RWPE2 (cell line): ENCODE data around the gene AQP6.

Experiments used
- ATAC-seq: fragments of 200-7000 bp; cut with Tn5 transposase; 3 replicates; pipeline ENCODE4 v1.9.1; 2021; ENCODE audit warnings: low read depth
- DNase-seq: peaks from one replicate; pipeline ENCODE4 v3.0.0-alpha.2; 2020; ENCODE audit warnings: low spot score
- H3K27ac ChIP-seq: fragments of 450-650 bp; 2 replicates; pipeline ENCODE4 v1.5.1; 2017; ENCODE audit warnings: mild to moderate bottlenecking; ENCODE audit not compliant: poor library complexity, severe bottlenecking
- H3K27me3 ChIP-seq: fragments of 250-450 bp; sonication (Bioruptor Pico); 2 replicates; pipeline ENCODE4 v1.5.1; 2021; ENCODE audit warnings: mild to moderate bottlenecking, moderate library complexity; ENCODE audit not compliant: insufficient read depth, poor library complexity, severe bottlenecking
- H3K36me3 ChIP-seq: fragments of 250-450 bp; sonication (Bioruptor Pico); 2 replicates; pipeline ENCODE4 v1.5.1; 2020; ENCODE audit warnings: low read depth, mild to moderate bottlenecking, moderate library complexity
- H3K4me1 ChIP-seq: fragments of 250-450 bp; sonication (Bioruptor Pico); 2 replicates; pipeline ENCODE4 v1.5.1; 2021; ENCODE audit warnings: mild to moderate bottlenecking, moderate library complexity; ENCODE audit not compliant: insufficient read depth, poor library complexity, severe bottlenecking
- H3K4me3 ChIP-seq: fragments of 250-450 bp; sonication (Bioruptor Pico); 2 replicates; pipeline ENCODE4 v1.5.1; 2021; ENCODE audit warnings: mild to moderate bottlenecking, moderate library complexity; ENCODE audit not compliant: severe bottlenecking
- H3K9me3 ChIP-seq: fragments of 250-450 bp; sonication (Bioruptor Pico); 2 replicates; pipeline ENCODE4 v1.5.1; 2021; ENCODE audit warnings: mild to moderate bottlenecking, moderate library complexity; ENCODE audit not compliant: severe bottlenecking
- TF ChIP-seq, protein P1 (sequence below): fragments of 450-650 bp; IDR thresholded peaks from one replicate; pipeline ENCODE4 v1.5.1; 2017; ENCODE audit warnings: mild to moderate bottlenecking, moderate library complexity; ENCODE audit not compliant: poor library complexity, severe bottlenecking

Gene AQP6, protein sequence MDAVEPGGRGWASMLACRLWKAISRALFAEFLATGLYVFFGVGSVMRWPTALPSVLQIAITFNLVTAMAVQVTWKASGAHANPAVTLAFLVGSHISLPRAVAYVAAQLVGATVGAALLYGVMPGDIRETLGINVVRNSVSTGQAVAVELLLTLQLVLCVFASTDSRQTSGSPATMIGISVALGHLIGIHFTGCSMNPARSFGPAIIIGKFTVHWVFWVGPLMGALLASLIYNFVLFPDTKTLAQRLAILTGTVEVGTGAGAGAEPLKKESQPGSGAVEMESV

DNA sequence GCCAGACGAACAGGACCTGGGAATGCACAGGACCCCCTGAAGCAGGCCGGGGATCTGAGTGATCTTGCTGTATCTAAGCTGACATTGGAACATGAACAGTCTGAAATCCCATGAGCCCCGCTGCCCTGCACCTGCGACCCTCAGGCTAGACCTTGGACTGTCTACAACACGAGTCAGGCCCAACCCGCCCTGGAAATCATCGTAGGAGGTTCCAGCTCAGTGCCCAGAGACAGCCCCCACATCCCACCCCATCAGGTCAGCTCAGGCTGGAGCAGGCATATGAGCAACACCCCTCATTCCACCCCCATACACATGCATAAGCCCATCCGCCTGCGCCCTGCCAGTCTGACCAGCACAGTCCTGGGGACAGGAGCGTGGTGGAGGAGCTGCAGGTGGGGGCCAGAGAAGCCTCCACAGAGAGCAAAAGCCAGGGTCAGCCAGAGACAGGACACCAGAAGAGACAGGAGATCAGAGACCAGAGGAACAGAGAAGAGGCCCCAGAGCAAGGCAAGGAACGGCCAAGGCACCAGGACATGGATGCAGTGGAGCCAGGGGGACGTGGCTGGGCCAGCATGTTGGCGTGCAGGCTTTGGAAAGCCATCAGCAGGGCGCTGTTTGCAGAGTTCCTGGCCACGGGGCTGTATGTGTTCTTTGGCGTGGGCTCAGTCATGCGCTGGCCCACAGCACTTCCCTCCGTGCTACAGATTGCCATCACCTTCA, at the start of gene AQP6:
Gene AQP6, plus strand, starts transcription at position 307 of the 720 bp plus-strand sequence. Its CDS starts 227 bp downstream, at position 534.
- no peak for DNase-seq
- H3K9me3 ChIP-seq = no peaks in the 10 kb centered on the region
- TF ChIP-seq, protein P1, sequence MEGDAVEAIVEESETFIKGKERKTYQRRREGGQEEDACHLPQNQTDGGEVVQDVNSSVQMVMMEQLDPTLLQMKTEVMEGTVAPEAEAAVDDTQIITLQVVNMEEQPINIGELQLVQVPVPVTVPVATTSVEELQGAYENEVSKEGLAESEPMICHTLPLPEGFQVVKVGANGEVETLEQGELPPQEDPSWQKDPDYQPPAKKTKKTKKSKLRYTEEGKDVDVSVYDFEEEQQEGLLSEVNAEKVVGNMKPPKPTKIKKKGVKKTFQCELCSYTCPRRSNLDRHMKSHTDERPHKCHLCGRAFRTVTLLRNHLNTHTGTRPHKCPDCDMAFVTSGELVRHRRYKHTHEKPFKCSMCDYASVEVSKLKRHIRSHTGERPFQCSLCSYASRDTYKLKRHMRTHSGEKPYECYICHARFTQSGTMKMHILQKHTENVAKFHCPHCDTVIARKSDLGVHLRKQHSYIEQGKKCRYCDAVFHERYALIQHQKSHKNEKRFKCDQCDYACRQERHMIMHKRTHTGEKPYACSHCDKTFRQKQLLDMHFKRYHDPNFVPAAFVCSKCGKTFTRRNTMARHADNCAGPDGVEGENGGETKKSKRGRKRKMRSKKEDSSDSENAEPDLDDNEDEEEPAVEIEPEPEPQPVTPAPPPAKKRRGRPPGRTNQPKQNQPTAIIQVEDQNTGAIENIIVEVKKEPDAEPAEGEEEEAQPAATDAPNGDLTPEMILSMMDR = no peak

DNA sequence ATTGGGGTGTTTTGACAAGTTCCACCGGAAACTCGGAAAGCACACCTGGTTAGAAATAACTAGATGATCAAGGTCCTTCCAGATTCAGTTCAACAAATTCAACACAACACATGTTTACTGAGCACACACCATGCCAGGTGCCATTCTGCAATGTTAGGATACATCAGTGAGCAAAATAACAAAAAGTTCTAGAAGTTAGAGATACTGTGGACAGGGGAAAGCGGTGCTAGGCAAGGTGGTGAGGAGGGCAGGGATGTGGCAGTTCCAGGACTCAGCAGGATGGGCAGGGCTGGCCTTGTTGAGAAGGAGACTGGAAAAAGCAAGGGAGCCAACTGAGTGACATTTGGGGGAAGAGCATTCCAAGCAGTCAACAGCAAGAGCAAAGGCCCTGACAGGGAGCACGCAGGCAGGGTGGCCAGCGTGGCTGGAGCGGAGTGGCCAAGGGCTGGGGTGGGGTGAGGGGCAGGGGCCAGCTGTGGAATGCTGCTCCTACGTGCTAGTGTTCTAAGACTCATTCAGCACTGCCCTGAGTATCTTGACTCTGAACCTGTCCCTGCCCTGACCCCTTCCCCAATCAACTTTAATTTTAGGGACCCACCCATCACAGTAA, 49.6 kb upstream of the AQP6 start:
- ATAC-seq = no peak
- H3K36me3 ChIP-seq = no peaks in the 10 kb centered on the region

More for the DNA sequence above, at the start of gene AQP6:
- no peaks in the 10 kb centered on the region for H3K36me3 ChIP-seq
- H3K4me3 ChIP-seq = no peak within 1 kb of the TSS
- H3K4me1 ChIP-seq = no peaks in the 10 kb centered on the region
- no peak for ATAC-seq
- no peak within 1 kb of the TSS for H3K27ac ChIP-seq
- no peaks in the 10 kb centered on the region for H3K27me3 ChIP-seq

DNA sequence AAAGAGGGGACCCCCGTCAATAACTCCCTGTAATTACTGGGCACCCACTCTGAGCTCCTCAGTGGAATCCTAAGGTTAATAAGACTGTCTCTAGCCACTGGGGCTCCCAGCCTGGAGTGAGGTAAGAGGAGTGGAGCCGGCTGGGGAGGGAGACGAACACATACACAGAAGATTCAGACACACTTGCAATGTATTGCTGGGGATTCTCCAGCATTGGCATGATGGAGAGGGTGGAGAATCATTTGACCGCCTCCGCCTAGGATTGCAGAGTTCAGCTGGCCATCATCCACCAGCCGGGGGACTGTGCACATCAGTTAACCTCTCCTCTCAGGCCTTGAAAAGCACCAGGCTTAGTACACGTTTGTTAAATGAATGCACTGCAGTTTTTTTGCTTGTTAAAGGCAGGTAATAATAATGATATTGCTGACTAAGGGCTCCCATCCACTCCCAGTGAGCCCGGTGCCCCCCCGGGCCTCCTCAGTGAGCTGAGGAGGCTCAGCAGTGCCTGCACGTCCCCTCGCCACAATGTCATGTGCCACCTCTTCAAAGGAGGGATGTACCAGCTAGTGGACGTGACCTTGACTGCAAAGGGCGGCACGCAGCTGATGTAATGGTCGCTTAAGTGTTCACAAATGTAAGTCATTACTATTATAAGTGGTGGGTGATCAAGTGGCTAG, 48.7 kb upstream of the AQP6 start:
- TF ChIP-seq, protein P1 = no peak
- no peak overlapping the region for H3K4me3 ChIP-seq
- no peak for ATAC-seq
- no peak for DNase-seq
- no peaks in the 10 kb centered on the region for H3K9me3 ChIP-seq
- H3K36me3 ChIP-seq = no peaks in the 10 kb centered on the region
- H3K27me3 ChIP-seq = no peaks in the 10 kb centered on the region
- H3K27ac ChIP-seq = no peak overlapping the region
- H3K4me1 ChIP-seq = no peaks in the 10 kb centered on the region

More for the DNA sequence above, 49.6 kb upstream of the AQP6 start:
- Histone ChIP-seq H3K4me3 (no peak overlapping the region), H3K4me1 (no peaks in the 10 kb centered on the region), H3K9me3 (no peaks in the 10 kb centered on the region), H3K27ac (no peak overlapping the region), H3K27me3 (no peaks in the 10 kb centered on the region)
- DNase-seq = no peak
- TF ChIP-seq, protein P1 = no peak

DNA sequence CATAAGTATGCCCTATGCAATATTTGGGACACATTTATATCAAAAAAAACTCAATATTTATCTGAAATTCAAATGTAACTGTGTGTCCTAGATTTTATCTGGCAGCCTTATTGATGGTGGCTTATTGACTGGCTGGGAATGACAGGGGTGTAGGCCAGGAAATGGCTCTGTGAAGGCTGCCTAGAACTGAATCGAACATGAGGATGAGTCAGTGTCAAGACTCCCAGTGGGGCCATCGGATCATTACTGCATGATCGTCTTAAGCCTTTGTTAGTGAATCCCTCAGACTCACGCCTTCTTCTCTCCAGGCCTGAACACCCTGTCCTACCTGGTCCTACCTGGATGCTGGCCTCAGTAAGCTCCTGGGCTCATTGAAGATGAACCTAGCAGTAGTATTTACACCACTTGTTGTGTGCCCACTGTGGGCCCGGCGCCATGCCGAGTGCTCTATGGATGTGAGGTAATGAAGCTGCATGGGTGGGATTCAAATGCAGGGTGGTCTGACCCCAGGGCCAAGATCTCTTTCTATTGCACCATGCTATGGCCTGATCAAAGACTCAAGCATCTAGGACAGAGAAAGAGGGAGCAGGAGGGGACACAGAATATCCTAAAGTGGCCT, 48.0 kb upstream of the AQP6 start:
- H3K27me3 ChIP-seq = no peaks in the 10 kb centered on the region
- no peak overlapping the region for H3K27ac ChIP-seq
- H3K9me3 ChIP-seq = no peaks in the 10 kb centered on the region
- no peak for ATAC-seq
- no peak for DNase-seq
- no peaks in the 10 kb centered on the region for H3K4me1 ChIP-seq
- H3K4me3 ChIP-seq = no peak overlapping the region
- no peaks in the 10 kb centered on the region for H3K36me3 ChIP-seq
- TF ChIP-seq, protein P1 = no peak
